Activated CD4-positive, alpha-beta T cell treated with anti-CD3 and anti-CD28 coated beads, Interleukin-2, Interleukin-6, amounts not matched to agents 100 ng/mL and 50 ng/mL, durations not matched to agents 16 hours and 8 hours (primary cell): ENCODE results near the gene ODAD2.
A peak's percentile ranks its signal among the peaks of the same experiment; 100 is the strongest.

Experiments used
- DNase-seq: peaks from one replicate; pipeline ENCODE4 v3.0.0-alpha.2; 2020

The ODAD2 gene

GRCh38 chr10:27833792-27834191 lies 165.1 kb downstream of the ODAD2 start:
- no peak for DNase-seq

- DNase-seq = no peak
These were observed 166.1 kb downstream of the ODAD2 start for GRCh38 chr10:27832826-27833225.

GRCh38 chr10:27826369-27826768 lies 172.5 kb downstream of the ODAD2 start:
- no peak for DNase-seq

DNA sequence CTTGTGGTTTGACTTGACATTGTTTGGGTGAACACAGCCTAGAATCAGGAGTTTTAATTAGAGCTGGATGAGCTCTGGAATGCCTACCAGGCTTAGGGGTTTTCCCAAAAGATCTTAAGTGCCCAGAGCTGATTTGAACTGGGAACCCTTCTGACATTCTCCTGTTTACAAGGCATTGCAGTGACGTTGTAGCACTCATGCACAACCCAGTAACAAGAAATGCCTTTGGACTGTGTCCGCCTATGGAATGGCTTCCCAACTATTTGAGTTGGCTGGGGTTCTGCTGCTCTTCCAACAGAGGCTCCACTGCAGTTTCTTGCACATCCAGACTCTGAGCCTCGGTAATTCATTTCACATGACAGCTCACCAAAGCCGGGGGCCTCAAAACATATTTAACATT lies 176.6 kb downstream of the ODAD2 start:
- DNase-seq = no peak

- no peak for DNase-seq
These were observed 178.2 kb downstream of the ODAD2 start for GRCh38 chr10:27820637-27821036.

GRCh38 chr10:27819781-27820531 lies 178.9 kb downstream of the ODAD2 start:
- no peak for DNase-seq

- no peak for DNase-seq
These were observed 182.6 kb downstream of the ODAD2 start for GRCh38 chr10:27816320-27816719.

GRCh38 chr10:27815846-27816245 lies 183.0 kb downstream of the ODAD2 start:
- DNase-seq = no peak

GRCh38 chr10:27815261-27815660 lies 183.6 kb downstream of the ODAD2 start:
- no peak for DNase-seq

- no peak for DNase-seq
These were observed 193.7 kb downstream of the ODAD2 start for GRCh38 chr10:27805180-27805579.

DNA sequence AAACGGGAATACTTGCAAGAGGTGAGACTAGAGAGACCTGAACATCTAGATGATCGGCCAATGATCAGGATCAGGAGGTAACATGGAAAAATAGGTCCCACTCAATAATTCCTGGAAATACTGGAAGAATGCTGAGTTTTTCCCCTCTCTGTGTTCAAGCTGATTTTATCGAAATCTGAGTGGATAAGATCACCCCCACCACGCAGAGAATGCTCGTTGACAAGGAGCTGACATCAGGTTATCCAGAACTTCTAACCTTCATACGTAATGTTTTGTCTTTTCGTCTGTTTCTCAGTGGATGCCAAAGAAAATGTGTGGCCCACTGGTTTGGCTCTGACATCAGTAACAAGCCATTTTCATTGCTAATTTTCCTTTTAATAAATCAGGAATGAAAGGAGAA lies 194.7 kb downstream of the ODAD2 start:
- DNase-seq = no peak

DNA sequence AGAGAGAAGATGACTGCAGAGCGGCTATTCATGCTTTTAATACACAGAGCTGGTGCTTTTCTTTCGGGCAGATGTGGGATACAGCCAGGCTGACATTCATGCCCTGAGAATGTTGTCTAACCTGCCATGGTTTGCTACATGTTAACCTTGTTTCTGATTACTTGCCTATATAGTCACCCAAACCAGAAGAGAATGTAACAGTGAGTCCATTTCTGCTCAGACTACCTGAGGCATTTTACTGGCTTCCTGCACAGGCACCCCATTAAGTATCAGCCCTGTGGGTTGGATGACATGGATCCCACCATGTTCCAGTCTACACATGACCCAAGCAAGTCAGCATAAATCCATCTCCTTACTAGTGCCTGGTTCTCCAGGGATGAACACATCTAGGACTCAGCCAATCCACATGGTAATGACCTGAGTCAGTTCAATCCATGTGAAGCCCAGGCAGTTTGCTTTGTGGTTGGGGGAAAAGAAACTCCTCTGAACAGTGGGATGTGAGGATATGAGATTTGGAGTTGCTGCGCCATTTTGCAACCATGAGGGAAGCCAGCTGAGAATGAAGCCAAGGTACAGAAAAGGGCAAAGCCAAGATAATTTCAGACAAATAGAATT lies 197.6 kb downstream of the ODAD2 start:
- DNase-seq = no peak

DNA sequence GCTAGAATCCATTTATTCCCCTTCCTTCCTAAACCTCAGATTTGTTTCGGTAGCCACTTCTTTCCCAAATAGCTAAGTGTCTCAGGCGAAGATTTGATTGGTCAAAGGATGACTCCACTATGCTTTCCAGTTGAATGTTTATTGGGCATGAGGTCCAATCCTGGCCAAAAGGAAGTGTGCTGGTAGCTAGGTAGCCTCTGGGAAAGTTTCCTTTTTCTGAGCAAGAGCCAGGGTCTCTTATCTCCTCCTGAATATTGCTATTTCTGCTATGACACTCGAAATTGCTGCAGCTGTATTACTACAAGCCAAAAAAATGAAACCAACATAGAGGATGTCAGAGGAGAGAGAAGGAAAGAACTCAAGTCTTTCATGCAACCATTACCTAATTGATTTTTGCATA lies 199.8 kb downstream of the ODAD2 start:
- no peak for DNase-seq

DNA sequence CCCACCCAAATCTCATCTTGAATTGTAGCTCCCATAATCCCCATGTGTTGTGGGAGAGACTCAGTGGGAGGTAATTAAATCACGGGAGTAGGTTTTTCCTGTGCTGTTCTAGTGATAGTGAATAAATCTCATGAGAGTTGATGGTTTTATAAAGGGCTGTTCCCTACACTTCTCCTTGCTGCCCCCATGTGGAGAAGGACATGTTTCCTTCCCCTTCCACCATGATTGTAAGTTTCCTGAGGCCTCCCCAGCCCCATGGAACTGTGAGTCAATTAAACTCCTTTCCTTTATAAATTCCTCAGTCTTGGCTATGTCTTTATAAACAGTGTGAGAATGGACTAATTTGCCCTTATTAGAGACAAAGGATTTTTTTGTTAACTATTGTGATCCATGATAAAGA lies 204.7 kb downstream of the ODAD2 start:
- DNase-seq = peak; percentile 3

GRCh38 chr10:27792216-27792615 lies 206.7 kb downstream of the ODAD2 start:
- no peak for DNase-seq

- DNase-seq = no peak
These were observed 214.6 kb downstream of the ODAD2 start for GRCh38 chr10:27784272-27784671.

- peak; percentile 14 for DNase-seq
These were observed 215.2 kb downstream of the ODAD2 start for GRCh38 chr10:27783660-27784059.

GRCh38 chr10:27779462-27780015 lies 219.3 kb downstream of the ODAD2 start:
- no peak for DNase-seq

GRCh38 chr10:27774831-27775230 lies 224.0 kb downstream of the ODAD2 start:
- no peak for DNase-seq

DNA sequence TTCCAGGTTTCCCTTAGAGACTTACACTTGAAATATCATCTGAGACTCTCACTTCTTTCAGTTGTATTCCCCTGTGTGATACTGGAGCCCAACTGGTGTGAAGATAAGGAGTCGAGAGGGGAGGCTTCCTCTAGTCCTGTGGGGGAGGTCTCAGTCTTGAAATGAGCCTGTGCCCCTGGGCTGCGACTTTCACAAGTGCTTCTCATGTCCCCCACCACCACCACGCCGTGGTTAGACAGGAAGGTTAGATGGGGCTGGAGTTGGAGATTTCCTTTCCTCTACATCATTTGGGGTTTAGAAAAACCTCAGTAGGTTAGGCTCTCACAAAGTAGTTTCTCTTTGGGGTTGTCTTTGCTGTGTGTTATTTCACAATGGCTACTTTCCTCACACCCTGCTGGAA lies 227.6 kb downstream of the ODAD2 start:
- DNase-seq = peak; percentile 5

DNA sequence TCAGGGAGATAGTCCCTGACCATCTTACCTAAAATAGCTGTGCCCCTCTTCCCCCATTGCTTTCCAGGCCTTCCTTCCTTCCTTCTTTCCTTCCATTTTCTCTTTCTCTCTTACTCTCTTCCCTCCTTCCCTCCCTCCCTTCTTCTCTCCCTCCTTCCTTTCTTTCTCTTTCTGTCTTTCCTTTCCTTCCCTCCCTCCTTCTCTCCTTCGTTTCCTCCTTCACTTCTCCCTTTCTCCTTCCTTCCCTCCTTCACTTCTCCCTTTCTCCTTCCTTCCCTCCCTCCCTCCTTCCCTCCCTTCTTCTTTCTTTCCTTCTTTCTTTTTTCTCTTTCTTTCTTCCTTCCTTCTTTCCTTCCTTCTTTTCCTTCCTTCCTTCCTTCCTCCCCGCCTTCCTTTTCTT lies 228.7 kb downstream of the ODAD2 start:
- DNase-seq = no peak
